GM19023 (cell line): ENCODE data around the gene ATP13A3.

ENCODE experiments used
- ATAC-seq: cut with Tn5 transposase; IDR thresholded peaks from one replicate; pipeline ENCODE4 v1.9.1; 2021; ENCODE audit warnings: mild to moderate bottlenecking, moderate library complexity; ENCODE audit not compliant: unreplicated experiment

ATP13A3 gene

DNA sequence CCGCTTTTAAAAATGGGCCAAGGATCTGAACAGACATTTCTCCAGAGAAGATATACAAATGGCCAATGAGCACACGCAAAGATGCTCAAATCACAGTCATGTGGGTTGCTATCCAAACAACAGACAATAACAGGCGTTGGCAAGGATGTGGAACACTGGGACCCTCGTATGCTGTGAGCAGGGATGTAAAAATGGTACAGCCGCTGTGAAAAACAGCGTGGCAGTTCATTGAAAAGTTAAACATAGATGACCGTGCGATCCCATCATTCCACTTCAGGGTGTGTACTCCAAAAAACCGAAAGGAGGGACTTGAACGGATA is 110.6 kb downstream of the ATP13A3 start:
- no peak for ATAC-seq

DNA sequence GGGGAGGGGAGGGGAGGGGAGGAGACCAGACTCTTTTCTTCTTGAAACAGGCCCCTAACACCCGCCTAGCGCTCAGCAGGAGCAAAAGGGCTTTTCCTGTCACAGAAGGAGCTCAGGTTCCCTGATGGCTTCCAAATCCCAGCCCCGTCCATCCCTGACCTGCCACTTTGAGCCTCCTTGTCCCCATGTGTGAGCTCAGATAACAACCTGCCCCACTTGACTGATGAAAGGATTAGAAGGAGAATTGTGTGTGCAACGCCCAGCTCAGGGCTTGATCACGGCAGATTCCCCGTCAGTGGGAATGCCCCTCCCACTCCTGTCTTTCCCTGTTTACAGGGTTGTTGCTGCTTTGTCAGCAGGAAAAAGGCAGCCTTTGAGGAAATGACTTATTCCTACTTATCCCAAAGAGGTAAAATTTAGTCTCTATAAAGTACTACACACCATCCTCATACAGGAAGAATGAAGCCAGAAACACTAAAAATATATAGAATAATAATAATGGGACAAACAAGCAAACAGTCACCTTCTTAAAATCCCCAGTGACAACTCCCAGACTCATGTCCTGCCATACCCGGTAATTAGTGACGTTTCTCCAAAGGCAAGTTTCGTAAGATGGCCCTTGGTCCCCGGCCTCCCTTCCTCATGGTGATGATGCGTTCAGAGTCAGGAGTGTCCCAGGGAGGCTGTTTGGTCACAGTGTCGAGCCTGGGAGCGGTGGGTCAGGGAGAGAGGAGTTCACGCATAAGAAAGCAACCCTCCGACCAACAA is 111.1 kb downstream of the ATP13A3 start:
- ATAC-seq, result no peak

DNA sequence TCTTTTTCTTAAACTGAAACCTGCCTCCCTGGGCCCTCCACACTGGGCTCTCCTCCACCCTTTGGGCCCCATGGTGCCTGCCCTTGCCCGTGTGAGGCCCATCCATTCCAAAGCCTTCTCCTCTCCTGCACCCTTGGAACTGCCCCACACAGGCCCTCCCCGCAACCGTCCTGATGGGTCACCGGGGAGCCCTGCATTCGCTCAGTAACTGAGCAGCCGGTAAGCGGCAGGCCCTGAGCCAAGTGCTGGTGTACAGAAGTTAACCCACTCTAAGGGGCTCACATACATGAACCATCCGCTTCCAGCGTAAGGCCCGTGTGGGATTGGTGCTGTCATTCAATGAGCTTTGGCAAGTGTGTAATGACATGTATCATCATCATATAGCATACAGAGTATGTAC is 111.9 kb downstream of the ATP13A3 start:
- no peak for ATAC-seq

DNA sequence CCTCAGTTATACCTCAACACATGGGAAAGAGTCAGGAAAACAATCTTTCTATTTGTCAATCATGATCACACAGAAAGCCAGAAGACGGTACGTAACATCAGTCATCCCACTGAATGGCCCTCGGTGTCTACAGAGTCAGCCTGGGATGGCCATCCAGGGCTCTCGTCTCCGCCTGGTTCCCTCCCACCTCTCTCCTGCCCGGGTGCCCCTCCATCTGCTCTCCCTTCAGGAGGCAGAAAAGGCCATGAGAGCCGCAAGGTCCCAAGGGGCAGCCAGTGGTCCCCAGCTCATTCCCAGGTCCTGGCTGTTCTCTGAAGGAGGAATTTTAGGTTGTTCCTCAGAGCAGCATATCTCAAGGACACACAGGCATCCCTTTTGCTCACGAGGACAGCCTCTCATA is 112.9 kb downstream of the ATP13A3 start:
- ATAC-seq, result no peak

DNA sequence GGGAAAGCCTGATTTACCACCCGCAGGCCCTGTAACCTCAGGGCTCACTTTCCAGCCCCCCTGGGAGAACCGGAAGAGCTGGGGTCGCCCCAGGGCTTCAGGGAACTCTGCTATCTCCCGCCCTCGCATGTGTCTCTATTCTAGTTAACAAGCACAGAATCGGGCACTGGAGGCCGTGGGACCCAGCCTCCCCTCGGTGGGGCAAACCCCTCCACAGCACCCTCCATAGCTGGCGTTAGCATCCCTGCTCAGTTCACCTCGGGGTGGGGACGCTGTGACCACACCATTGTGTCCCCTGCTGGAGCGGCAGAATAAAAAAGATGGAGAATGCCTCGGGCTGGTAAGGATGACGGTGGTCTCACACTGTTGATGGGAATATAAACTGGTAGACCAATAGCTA is 113.8 kb downstream of the ATP13A3 start:
- ATAC-seq, result no peak

DNA sequence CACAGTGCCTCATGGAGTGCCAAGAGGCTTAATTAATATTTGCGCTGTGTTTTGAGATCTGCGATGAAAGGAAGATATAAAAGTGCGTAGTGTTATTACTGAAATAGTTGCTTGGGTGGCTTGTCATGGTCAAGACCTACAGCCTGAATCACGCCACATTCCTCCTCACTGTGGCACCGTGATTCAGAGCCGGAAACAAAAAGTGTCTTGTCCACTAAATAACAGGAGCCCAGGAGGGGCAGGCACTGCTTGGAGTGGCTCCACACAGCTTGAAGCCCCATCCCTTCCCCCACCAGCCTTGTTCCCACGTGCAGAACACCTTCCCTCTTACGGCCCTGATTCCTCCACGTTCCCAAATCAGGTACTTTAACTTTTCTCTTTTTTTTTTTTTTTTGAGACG is 116.0 kb downstream of the ATP13A3 start:
- no peak for ATAC-seq

DNA sequence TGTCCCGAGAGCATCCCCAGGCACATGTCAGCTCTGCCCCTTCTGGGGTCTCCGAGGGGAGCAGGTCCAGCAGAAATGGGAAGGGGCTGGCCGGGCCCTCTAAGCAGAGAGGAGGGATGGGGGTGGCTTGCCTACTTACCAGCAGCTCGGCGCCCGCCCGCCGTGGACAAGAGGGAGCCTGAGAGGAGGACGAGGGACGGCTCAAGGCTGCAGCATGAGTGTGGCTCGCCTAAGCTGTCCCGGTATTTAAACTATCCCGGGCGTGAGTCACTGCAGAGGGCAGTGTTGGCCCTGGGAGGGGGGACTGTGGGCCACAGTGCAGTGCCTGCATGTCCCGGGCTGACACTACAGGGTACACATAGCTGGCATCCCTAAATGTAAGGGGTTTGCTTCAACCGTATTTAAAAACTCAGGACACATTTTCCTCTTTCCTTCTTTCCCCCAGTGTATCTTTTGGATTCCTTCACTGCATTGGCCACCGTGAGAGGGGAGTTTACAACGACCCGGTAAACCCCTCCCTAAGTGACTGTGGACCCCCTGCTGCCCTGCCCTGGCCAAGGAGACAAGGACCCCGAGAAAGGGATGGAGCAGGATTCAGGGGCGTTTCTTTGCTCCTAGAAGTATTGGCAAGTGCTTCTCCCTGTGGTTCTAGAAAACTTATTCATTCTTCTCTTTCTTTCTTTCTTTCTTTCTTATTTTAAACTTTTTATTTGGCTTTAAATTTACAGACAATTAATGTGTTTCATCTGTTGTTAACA is 117.1 kb downstream of the ATP13A3 start, which contains the start of gene LRRC15:
TSS of gene LRRC15 (minus strand) at position 222 of the 758 bp plus-strand sequence. CDS start 8,700 bp downstream, outside the sequence.
- ATAC-seq, result no peak

DNA sequence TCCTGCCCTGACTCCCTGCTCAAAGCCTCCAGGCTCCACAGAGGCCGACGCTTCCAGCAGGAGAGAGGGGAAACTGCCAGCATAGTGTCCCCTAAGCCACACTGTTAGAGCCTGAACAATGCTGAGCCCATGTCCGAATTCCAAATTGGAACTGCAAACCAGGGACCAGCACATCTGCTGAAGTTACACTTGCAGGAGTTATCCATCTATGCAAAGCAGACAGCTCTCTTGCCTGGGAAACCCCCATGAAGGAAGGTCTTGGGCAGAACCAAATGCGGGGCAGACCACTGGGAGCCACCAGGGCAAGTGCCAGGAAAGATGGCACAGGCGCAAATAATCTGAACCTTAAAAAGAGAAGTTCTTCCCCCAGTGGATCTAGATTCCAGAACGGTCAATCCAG is 117.9 kb downstream of the ATP13A3 start:
- ATAC-seq, result no peak

DNA sequence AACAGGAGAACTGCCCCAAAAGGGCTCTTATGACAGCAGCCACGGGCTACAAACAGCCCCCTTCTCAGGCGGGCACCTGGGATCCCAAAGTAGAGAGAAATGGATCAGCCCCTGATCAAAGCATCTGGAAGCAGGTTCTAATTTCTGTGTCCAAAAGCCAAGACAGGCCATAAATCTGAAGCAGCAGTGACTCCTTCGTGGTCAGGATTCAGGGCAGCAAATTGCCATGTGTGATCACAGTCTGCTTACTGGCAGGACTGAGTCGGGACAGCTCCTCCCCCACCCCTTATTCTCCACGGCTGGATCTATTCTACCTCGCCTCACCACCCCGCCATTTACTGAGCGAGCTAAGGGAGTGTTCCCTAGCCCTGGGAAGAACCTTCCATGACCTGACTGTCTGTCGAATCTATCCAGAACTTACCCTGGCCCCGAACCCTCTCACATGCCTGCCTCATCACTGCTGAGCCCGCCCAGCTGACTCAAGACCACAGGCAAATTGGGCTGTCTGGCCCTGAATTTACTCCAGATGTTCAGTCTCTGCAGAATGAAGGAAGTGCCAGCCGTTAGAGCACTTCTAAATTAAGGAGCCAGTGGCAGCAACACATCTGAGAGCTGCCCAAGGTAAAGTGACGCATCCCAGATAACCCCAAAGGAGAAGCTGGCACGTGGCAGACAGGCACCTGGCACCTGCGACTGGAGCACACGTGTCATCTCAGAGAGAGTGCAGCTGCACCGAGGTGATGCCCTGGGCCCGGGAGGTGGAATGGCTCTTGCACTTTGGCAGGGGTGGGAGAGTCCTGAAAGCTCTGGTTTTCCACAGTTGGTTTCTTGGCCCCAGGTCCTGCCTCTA is 118.6 kb downstream of the ATP13A3 start:
- no peak for ATAC-seq

DNA sequence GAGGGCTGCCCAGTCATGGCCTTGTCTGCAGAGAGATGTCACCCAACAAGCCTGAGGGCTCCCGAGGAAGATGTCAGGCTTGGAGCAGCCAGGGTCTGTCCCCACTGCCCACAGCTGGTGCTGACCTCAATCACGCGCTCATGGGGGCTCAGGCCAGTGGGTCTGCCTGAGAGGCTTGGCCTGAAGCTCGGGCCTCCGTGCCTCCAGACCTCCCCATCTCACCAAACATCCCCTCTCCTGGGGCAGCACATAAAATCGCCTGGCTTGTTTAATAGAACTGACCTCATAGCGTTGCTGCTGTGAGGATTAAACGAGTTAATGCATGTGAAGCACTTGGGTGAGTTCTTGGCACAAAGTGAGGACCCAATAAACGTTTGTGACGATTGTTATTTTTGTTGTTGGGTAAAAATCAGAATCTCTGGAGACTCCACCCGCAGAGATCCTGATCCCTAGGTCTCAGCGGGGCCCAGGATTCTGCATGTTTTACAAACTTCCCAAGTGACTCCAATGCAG is 120.8 kb downstream of the ATP13A3 start:
- no peak for ATAC-seq

DNA sequence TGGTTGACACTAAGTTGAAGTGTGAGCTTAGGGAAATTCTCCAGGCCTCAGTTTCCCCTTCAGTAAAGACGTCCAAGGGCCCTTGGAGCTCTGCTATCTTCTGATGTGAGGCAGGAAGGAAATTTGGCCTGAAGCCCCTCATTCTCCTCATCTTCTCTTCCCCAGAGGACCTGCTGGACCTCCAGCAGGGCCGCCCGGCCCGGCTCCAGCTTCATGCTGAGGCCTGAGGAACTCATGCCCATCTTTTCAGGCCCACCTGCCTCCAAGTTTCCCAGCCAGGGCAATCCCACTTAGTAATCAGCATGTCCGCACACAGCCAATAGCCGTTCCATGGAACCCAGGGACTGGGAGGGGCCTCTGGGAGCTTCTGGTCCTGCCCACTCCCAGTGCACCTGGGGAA is 121.3 kb downstream of the ATP13A3 start:
- ATAC-seq, result no peak

DNA sequence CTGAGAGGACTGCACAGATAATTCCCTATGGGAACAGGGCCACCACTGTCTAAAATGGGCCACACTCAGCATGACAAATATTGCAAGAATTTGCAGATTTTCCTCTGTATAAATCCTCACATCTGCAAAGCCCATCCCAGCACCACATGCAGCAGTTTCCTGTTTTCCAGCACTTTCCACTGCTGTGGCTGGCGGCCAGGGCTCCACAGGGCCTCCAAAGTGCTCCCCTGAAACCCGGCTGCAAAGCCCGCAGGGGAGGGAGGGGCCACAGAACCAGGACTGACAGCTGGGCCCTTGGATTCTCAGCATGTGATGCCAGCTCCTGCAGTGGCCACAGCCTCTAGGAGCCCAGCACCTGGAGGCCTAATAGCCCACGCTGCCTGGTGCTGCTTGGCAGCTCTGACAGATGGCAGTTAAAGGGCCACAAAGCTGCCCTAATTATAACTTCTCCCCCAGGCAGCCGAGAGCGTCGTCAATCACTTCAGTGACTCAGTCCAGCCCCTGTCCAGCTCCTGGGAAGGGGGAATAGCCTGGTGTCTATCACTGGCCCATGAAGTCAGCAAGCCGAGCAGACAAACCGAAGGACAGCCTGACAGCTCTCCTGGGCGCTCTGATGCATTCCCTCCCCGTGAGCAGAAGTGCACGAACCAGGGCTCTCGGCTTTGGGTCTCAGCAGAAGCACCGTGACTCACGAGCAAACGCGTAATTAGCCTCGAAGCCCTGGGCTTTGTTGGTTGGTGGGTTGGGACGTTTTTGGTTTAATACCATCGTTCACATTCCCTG is 122.0 kb downstream of the ATP13A3 start:
- ATAC-seq, result no peak

DNA sequence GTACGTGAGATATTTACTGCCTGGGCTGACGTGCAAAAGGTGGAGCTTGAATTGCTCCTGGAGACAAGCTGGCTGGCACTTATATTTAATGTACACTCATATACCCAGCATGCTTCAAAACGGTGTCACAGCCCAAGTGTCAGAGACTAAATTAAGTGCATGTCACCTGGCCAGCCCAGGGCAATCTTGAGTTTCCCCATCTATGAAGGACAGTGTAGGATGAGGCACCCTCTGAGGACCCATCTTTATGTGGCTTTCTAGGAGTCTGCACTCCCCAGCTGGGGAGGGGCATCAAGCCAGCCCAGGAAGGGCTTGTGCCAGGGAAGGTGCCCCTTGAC is 122.5 kb downstream of the ATP13A3 start:
- no peak for ATAC-seq

DNA sequence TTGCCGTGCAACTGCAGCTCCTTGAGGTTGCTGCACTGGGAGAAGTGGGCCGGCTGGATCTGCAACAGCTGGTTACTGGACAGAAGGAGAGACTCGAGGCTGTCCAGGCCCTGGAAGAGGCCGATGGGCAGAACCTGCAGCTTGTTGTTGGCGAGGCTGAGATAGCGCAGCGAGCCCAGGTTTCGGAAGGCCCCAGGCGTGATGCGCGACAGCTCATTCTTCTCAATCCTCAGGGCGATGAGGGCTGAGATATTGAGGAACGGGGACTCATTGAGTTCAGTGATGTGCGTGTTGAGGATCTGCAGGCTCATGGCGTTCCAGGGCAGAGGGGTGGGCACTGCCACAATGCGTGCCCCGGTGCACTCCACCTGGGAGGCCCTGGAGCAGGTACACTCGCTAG is 126.2 kb downstream of the ATP13A3 start:
- ATAC-seq, result no peak

DNA sequence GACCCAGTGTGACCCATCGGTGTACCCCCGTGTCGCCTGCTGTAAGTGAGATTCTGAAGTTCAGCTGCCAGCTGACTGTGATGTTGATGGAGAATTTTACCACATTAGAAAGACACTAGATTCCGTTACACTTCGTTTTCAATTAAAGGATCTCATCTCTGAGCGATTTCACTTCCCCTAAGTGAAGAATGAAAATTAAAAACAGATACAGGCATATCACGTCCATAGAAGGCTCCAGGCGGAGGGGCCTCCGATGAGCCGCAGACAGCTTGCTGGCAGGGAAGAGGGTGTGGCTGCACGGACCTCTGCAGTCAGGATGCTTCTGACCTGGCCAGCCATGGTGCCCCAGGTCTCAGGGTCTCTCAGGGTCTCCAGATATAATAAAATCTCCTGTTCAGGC is 129.1 kb downstream of the ATP13A3 start:
- ATAC-seq, result no peak

DNA sequence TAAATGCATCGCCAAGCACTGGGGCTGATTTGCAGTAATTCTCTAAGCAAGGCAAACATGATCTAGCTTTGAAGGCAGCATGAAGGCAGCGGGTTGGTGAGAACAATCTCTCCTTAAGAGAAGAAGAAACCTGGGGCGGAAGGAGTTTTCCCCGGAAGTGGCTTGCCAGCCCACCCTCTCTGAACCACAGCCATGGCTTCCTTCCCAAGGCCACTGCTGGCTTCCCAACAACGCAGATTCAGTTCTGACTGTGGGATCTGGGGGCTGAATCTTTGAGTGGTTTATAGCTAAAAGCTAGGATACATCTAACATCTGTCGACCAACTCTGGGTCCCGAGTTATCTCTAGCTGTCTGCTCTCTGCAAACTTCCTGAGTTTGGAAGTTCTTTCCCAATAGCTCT is 131.4 kb downstream of the ATP13A3 start:
- ATAC-seq, result no peak

DNA sequence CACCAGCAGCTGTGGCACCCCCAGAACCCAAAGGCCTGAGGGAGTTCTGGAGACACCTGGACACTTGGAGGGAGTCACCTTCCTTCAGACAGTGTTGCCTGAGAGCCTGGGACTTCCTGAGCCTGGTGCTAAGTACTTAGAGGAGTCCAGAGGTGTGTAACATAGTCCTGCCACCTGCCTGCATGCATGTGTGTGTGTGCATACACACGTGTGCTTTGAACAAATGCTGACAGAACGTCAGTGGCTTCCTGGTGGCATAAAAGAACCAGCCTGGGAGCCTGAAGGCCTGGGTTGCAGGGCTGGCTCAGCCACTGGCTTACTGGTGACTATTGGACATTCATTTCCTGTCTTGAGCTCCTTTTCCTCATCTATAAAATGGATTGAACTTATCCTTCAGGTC is 132.5 kb downstream of the ATP13A3 start:
- no peak for ATAC-seq
